ENCODE data around the gene DSCAML1.
A peak's percentile ranks its signal among the peaks of the same experiment; 100 is the strongest.

DSCAML1 gene

GRCh38 chr11:117826190-117826570, 29.2 kb upstream of the DSCAML1 start:
- DNase-seq (ENCODE audit: extremely low read depth, low read depth): no peak
- TF ChIP-seq CTCF (IDR thresholded peaks at IDR 0.05; ENCODE audit: low read depth, low read length, missing control alignments): no peak
- H3K4me3 ChIP-seq (replicated peaks; ENCODE audit: low read depth, low read length): no peak overlapping the region

DNA sequence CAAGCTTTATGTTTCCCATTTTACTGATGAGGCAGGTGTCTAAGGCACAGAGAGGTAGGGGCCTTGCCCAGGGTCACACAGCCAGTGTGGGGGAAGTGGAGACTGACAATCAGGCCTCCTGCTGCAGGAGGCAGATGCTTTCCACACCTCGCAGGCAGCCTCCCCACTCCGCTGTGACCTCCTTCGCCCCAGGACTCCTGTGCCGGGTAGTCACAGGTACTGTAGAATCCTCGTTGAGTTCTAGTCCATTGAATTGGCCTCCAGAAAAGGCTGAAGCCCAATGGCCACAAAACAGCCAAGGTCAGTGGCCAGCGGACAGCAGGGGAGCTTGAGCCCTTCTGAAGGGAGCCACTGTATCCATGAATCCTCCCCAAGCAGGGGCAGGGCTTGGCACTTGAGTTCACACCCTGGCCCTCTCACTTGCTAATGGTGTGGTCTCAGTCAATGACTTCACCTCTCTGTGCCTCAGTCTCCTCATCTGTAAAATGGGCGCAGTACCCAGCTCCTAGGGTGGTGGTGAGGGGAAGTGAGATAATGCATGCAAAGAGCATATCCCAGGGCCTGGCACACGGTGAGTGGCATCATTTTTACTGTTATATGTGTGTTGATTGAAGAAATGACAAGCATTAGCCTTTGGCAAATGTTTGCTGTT, 28.6 kb upstream of the DSCAML1 start:
- no peak for TF ChIP-seq CTCF (IDR thresholded peaks at IDR 0.05; ENCODE audit: low read depth, low read length, missing control alignments)
- no peak for DNase-seq (ENCODE audit: extremely low read depth, low read depth)
- H3K4me3 ChIP-seq (replicated peaks; ENCODE audit: low read depth, low read length): no peak overlapping the region

GRCh38 chr11:117824571-117825537, 27.8 kb upstream of the DSCAML1 start, which contains the start of gene FXYD2:
TSS of gene FXYD2 (minus strand) at chr11:117824744. CDS start at chr11:117824678, 66 bp downstream.
- no peak for DNase-seq (ENCODE audit: extremely low read depth, low read depth)
- H3K4me3 ChIP-seq (replicated peaks; ENCODE audit: low read depth, low read length): no peak within 1 kb of the TSS
- no peak for TF ChIP-seq CTCF (IDR thresholded peaks at IDR 0.05; ENCODE audit: low read depth, low read length, missing control alignments)

DNA sequence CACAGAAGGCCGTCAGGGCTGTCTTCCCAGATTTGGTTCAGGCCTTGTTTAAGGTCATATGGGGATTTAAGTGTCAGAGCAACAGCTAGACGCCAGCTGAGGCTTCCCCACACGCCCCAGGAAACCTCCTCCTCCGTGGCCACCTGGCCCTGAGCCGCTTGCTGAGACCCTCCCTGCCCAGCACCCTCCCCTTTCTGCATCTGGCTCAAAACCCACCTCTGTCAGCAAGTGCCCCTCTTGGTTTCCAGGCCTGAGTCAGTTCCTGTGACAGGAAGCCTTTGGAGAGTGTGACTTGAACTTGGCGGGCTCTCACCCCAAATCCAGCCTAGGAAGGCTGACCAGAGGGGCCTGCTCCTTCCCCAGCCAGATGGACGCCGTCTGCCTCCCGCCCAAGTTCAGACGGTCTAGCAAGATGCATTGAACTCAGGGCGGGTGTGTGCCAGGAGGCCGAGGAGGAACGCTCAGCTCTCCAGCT, 27.0 kb upstream of the DSCAML1 start:
- no peak overlapping the region for H3K4me3 ChIP-seq (replicated peaks; ENCODE audit: low read depth, low read length)
- no peak for TF ChIP-seq CTCF (IDR thresholded peaks at IDR 0.05; ENCODE audit: low read depth, low read length, missing control alignments)
- no peak for DNase-seq (ENCODE audit: extremely low read depth, low read depth)

DNA sequence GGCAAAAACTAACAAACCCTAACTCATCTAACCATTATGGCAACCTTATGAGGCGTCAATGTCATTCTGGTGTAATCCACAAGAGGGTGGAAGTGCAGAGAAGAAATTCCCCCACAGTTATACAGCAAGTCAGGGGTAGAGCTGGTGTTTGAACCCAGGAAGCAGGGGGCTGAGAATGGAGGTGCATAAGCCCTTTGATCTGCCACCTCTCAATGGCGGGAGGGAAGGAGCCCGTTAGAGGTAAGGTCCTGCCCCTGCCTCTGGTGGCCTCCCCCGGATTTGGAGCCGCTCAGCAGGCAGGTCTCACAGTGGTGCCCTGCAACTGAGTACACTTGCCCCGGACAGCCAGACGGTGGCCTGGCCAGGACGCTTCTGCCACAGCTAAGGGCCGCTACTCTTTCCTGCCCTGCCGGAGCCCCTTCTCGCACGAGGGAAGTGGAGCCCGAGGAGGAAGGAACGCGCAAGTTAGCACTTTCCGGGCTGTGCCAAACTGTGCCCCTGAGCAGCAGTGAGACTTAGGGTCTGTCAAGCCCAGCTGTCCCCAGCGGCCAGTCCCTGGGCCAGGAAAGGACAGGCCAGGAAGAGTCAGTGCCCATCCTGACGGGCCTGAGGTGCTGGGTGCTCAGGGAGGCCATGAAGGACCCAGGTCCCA, 26.4 kb upstream of the DSCAML1 start:
- H3K4me3 ChIP-seq (replicated peaks; ENCODE audit: low read depth, low read length): no peak overlapping the region
- TF ChIP-seq CTCF (IDR thresholded peaks at IDR 0.05; ENCODE audit: low read depth, low read length, missing control alignments): peak; percentile 17
- DNase-seq (ENCODE audit: extremely low read depth, low read depth): no peak
